ENCODE data around the gene LHX4. TPM values are rescaled to one million over a fixed set of nuclear protein-coding genes. Genes with fewer than 3 reads are reported as not detected.
A peak's percentile ranks its signal among the peaks of the same experiment; 100 is the strongest.

Gene LHX4
- total RNA-seq, 2 donors from 2014 or later: 0.58 to 1.7 TPM

- intact Hi-C loops (cut with DNase I, micrococcal nuclease): no loop called here
- DNase-seq (no peak), ATAC-seq (peak; percentile 22)
These were observed 80.0 kb downstream of the LHX4 start for GRCh38 chr1:180310095-180310494.

GRCh38 chr1:180311011-180311730 is 81.1 kb downstream of the LHX4 start:
- intact Hi-C loops (cut with DNase I, micrococcal nuclease): no loop called here
- ATAC-seq (peak; percentile 89), DNase-seq (no peak)

- intact Hi-C loops (cut with DNase I, micrococcal nuclease): no loop called here
- DNase-seq (no peak), ATAC-seq (no peak)
These were observed 82.9 kb downstream of the LHX4 start for GRCh38 chr1:180312926-180313325.

GRCh38 chr1:180327089-180327488 is 97.0 kb downstream of the LHX4 start:
- intact Hi-C loops (cut with DNase I, micrococcal nuclease): no loop called here
- DNase-seq: no peak
- ATAC-seq: no peak

Other genes with a start within 250 kb of the LHX4 start
- gene QSOX1, start 75.4 kb upstream of the LHX4 start, total RNA-seq: 100 to 1,000 TPM; 254 to 280 TPM

All from left colon (tissue), 2 donors.